Esophagus (tissue), 2 donors: ENCODE data around the gene CADM2. TPM values are rescaled to one million over a fixed set of nuclear protein-coding genes. Genes with fewer than 3 reads are reported as not detected.

ENCODE experiments used
- H3K27ac ChIP-seq, 2 donors: one replicate each; pipeline ENCODE4 v1.5.1; 2013; ENCODE audit warnings: low read depth in 2 of 2, mild to moderate bottlenecking in 2 of 2, inconsistent platforms in 1 of 2, low read length in 1 of 2, moderate library complexity in 1 of 2
- H3K27me3 ChIP-seq, 2 donors: one replicate each; pipeline ENCODE4 v1.6.1; 2013; ENCODE audit warnings: low read length in 2 of 2, control low read depth in 1 of 2, mild to moderate bottlenecking in 1 of 2; ENCODE audit not compliant: insufficient read depth in 2 of 2, control insufficient read depth in 1 of 2
- H3K36me3 ChIP-seq, 2 donors: one replicate each; pipeline ENCODE4 v1.6.1; 2013; ENCODE audit warnings: low read length in 1 of 2; ENCODE audit not compliant: control insufficient read depth in 2 of 2, insufficient read depth in 2 of 2
- H3K4me1 ChIP-seq, 2 donors: one replicate each; pipeline ENCODE4 v1.6.1; 2013; ENCODE audit warnings: low read length in 1 of 2; ENCODE audit not compliant: control insufficient read depth in 2 of 2, insufficient read depth in 2 of 2
- H3K4me3 ChIP-seq, 2 donors: one replicate each; pipeline ENCODE4 v1.5.1; 2013; ENCODE audit warnings: low read length in 2 of 2, mild to moderate bottlenecking in 2 of 2, low read depth in 1 of 2, moderate library complexity in 1 of 2
- H3K9me3 ChIP-seq, 2 donors: one replicate each; pipeline ENCODE4 v1.6.1; 2013; ENCODE audit warnings: mild to moderate bottlenecking in 2 of 2, low read depth in 1 of 2, low read length in 1 of 2, moderate library complexity in 1 of 2; ENCODE audit not compliant: control insufficient read depth in 2 of 2, insufficient read depth in 1 of 2
- WGBS, 2 donors: extraction: QIAGEN DNeasy Blood & Tissue Kit; methylation state at CpG; one replicate each; pipeline ENCODE4 v1.1.7; 2013; 5-methylcytosine and 5-hydroxymethylcytosine counted together
- polyA plus RNA-seq, 2 donors: library from polyadenylated mRNA; stranded (reverse); fragments of 200-250 nt; gene quantifications; one replicate each; pipeline ENCODE4 v1.2.3, GENCODE V29; 2013
- donor health status: healthy with polysubstance abuse.
- donor health status: Bipolar disorder and iron deficiency.

CADM2 gene
- polyA plus RNA-seq, 2 donors, result 0.12 to 0.25 TPM

DNA sequence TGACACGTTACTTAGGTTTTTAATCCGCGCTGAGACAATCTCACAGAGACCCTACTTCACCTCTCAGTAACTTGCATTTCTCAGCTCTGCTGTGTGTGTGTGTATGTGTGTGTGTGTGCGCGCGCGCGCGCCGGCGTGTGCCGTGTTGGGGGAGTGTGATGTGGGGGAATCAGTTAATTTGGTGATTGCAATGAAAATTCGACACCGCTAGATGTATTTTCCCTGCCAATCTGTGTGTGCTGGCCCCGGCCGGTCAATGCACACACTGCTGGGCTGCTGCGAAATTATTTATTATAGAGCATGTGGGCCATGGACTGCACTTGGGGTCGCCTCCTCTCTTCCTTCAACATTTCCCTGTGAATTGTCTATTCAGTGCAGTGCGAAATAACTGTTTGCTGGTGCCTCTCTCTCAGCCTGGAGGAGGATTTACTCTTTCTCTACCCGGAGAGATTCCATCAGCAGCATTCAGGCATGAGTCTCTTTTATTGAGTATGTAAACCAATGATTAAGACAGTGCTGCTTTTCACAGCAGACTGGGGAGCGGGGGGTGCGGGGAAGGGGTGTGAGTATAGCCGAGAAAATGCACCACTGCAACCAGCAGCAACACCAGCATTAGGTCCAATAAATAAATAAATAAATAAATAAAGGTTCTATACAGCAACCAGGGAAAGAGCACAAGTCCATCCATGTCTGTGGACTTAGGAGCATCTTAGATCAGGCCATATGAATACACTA, 2.9 kb downstream of the CADM2 start:
- H3K36me3 ChIP-seq, result no peaks in the 10 kb centered on the region
- 35 to 37% methylated on average over 23 of the region's 23 CpGs for WGBS, 2 donors
- H3K27ac ChIP-seq, result no peak overlapping the region
- H3K4me1 ChIP-seq, result peaks cover 0 to 14% of the 10 kb centered on the region in 2 donors
- H3K27me3 ChIP-seq, result peaks cover 0 to 21% of the 10 kb centered on the region in 2 donors
- H3K9me3 ChIP-seq, result peaks cover 0 to 5% of the 10 kb centered on the region in 2 donors
- H3K4me3 ChIP-seq, result peak overlapping the region in 1 of 2 donors; percentile 5

DNA sequence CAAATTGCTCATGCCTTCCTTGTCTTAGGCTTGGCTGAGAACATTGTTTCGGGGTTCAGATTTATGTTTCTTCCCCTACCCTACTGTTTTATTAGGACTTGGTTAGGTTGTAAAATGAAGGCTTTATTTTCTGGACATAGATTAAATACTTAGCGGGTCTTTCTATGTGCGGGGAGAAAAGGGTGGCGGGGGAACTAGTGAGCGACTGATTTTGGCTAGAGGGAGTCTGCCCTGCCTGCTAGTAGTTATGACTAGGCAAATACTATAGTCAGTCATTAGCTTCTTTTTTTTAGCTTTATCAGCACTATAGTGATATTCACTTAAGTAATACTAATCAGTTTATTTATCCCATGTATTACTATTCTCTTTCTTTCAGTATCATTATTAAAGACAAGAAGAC, 3.6 kb downstream of the CADM2 start:
- H3K4me1 ChIP-seq, result peaks cover 0 to 14% of the 10 kb centered on the region in 2 donors
- 92% methylated on average over 5 of the region's 5 CpGs for WGBS, 2 donors
- H3K9me3 ChIP-seq, result peaks cover 0 to 5% of the 10 kb centered on the region in 2 donors
- no peaks in the 10 kb centered on the region for H3K36me3 ChIP-seq
- no peak overlapping the region for H3K4me3 ChIP-seq
- no peak overlapping the region for H3K27ac ChIP-seq
- peaks cover 0 to 21% of the 10 kb centered on the region in 2 donors for H3K27me3 ChIP-seq

DNA sequence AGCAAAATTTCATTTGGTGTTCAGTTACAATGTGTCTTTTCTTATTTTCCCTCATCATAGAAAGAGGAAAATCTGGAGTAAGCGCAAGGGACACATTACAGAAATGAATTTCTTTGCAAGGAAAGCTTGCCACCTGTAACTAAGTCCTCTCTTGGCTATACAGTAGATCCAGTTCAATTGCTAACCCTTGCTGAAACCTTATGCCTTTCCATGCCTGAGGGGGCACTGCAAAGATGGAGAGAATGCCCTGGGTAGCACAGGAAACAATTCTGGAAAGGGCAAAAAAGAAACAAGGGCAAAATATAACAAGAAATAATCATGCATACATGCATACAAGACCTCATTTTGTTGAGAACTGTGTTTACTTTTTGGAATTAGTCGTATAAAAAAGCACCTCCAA, 4.3 kb downstream of the CADM2 start:
- H3K36me3 ChIP-seq, result no peaks in the 10 kb centered on the region
- no peak overlapping the region for H3K27ac ChIP-seq
- 91 to 93% methylated on average over 2 of the region's 2 CpGs for WGBS, 2 donors
- no peak overlapping the region for H3K4me3 ChIP-seq
- H3K27me3 ChIP-seq, result peaks cover 0 to 21% of the 10 kb centered on the region in 2 donors
- peaks cover 0 to 14% of the 10 kb centered on the region in 2 donors for H3K4me1 ChIP-seq
- H3K9me3 ChIP-seq, result peaks cover 0 to 5% of the 10 kb centered on the region in 2 donors

DNA sequence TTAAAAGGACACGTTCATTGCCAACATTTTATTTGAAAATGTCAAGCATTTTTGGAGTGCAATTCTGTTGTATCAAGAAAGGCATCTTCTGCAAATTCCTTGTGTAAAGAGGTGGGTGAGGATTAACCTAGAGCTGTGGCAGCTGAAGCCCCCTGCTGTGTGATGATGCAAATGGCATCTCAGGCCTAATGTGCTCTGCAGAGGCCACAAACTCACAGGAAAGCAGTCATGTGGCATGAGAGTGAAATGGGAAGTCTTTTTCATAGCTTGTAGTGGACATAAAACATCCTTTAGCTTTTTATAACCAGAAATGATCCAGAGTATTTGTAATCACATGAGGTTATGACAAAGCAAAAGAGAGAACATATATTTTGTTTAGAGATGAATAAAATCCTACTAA, 6.4 kb downstream of the CADM2 start:
- WGBS, 2 donors, result 49 to 53% methylated on average over 1 of the region's 1 CpG
- Histone ChIP-seq H3K4me1 (no peaks in the 10 kb centered on the region), H3K4me3 (no peak overlapping the region), H3K36me3 (no peaks in the 10 kb centered on the region), H3K27ac (no peak overlapping the region), H3K27me3 (peaks cover 0 to 15% of the 10 kb centered on the region in 2 donors), H3K9me3 (no peaks in the 10 kb centered on the region)

DNA sequence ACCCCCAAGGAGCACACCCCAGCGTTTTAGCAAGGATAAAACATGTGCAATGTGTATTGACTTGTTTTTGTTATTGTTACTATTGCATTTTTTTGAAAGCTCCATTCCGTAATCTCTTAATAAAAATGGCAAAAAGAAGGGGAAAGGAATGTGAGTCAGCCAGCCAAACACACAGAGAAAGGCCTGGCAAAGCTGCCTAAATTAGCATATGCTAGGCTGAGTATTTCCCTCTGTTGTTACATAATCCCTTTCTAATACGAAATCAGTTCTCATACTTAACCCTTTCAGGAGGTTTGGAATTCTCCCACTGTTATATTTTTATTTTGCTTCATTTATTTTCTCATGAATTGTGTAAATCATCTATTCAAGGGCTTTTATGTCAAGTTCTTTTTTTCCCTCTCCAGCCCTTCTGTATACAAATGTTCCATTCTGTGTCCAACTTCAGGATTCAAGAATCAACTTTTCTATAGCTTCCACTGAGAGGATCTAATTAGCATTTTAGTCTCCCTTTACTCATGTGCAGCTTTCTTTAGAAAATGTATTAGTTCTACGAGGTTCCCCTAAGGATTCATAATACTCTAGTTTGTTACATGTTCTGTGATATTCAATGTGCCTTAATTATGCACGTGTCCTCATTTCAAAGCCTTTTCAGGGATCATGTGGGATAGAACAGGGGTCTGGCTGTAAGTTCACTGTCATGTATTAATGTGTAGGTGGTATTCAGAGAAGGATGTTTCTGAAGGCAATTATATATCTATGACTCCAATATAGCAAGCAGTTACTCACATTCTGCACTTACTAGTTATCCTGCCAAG, 9.2 kb downstream of the CADM2 start:
- no peaks in the 10 kb centered on the region for H3K27me3 ChIP-seq
- no peak overlapping the region for H3K27ac ChIP-seq
- 27 to 33% methylated on average over 5 of the region's 5 CpGs for WGBS, 2 donors
- H3K4me3 ChIP-seq, result no peak overlapping the region
- no peaks in the 10 kb centered on the region for H3K36me3 ChIP-seq
- H3K9me3 ChIP-seq, result peaks cover 0 to 2% of the 10 kb centered on the region in 2 donors
- no peaks in the 10 kb centered on the region for H3K4me1 ChIP-seq

DNA sequence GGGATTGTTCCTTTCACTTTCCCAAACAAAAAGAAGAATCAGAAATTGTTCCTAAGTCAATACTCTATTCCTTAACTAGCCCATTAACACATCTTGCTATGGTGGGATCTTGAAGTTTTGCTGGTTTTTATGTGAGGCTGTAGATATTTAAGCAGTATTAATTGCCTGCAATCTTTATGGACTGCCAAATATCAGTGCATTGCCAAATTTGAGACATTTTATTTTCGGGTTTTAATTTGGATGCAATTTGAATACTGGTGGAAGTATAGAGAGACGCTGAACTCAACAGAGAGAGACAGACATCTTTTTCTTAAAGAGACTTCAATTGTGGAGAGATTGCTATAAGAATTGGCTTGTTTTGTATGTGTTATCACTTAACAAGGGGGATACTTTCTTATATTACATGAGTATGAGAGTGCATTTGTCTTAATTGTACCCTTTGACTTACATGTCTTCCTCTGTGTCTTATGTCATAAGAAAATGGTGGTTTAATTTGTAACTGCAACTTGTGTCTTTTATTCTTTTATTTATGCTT, 10.0 kb downstream of the CADM2 start:
- no peaks in the 10 kb centered on the region for H3K36me3 ChIP-seq
- no peaks in the 10 kb centered on the region for H3K4me1 ChIP-seq
- H3K27me3 ChIP-seq, result no peaks in the 10 kb centered on the region
- H3K27ac ChIP-seq, result no peak overlapping the region
- WGBS, 2 donors, result 79 to 83% methylated on average over 2 of the region's 2 CpGs
- peaks cover 0 to 2% of the 10 kb centered on the region in 2 donors for H3K9me3 ChIP-seq
- no peak overlapping the region for H3K4me3 ChIP-seq

DNA sequence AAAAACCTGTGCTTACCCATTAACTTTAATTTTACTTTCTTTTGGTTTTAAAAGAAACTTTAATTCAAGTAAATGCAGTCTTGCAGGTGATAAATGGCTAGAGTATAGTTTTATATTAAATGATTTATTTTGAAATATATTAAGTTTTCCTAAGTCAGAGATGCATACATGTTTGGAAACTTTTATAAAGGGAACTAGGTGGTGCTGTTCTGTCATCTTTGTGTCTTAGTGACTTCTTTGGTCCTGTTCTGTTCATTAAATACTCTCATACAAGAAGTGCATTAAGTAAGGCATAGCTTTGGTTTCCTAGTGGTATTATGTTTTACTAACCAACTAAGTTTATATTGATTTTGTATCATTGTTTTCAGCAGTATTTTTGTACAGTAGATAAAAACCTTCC, 15.6 kb downstream of the CADM2 start:
- Histone ChIP-seq H3K27ac (no peak overlapping the region), H3K9me3 (peaks cover 0 to 2% of the 10 kb centered on the region in 2 donors), H3K36me3 (no peaks in the 10 kb centered on the region), H3K4me3 (no peak overlapping the region), H3K27me3 (no peaks in the 10 kb centered on the region), H3K4me1 (no peaks in the 10 kb centered on the region)

DNA sequence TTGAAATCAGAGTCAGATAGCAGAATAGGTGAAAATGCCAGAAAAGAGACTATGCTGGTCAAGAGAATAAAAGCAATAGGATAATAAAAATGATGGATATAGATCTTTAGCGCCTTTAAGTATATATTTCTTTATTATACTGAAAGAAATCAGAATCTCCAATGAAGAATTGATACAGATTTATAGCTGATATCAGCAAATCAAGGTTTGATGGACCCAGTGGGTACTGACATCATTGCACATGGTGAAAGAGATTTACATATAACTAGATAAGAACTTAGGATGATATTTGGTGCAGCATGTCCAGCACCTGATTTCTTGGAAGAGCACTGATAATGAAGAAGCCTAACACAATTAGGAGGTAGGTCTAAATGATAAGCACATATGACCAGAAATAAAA, 18.2 kb downstream of the CADM2 start:
- Histone ChIP-seq H3K36me3 (no peaks in the 10 kb centered on the region), H3K9me3 (peaks cover 0 to 2% of the 10 kb centered on the region in 2 donors), H3K4me3 (no peak overlapping the region), H3K27ac (no peak overlapping the region), H3K27me3 (no peaks in the 10 kb centered on the region), H3K4me1 (no peaks in the 10 kb centered on the region)
- whole genome bisulfite sequencing, 2 donors, result 55 to 60% methylated on average over 1 of the region's 1 CpG

DNA sequence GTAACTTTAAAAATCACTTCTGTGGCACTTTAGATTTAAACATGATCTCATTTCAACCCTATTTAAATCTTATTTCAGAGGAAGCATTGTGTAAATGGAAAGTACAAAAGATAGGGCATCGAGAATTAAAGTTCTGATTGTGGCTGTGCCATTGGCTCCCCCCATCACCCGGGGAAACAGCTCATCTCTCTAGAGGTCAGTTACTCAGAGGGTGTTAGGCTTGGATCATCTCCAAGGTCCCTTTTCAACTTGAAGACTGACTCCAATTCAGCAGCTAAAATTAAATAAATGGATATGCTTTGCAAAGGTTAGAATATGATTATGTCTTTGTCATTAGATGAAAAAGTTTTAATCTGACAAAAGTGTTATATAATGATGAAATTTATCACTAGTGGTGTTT, 20.1 kb downstream of the CADM2 start:
- WGBS, 2 donors, result 55 to 71% methylated on average over 2 of the region's 2 CpGs
- Histone ChIP-seq H3K27me3 (no peaks in the 10 kb centered on the region), H3K27ac (no peak overlapping the region), H3K36me3 (no peaks in the 10 kb centered on the region), H3K9me3 (no peaks in the 10 kb centered on the region), H3K4me1 (no peaks in the 10 kb centered on the region), H3K4me3 (no peak overlapping the region)
